GM12878 (cell line): Measurements from ENCODE around the gene GUK1.

Experiments used
- CBFB ChIP-seq: IDR thresholded peaks from 2 replicates; pipeline ENCODE4 v1.6.1; 2016; ENCODE audit warnings: antibody characterized with exemption, low read depth
- CTCF ChIP-seq, 3 experiments: IDR thresholded peaks in 2 of 3; conservative IDR thresholded peaks in 1 of 3; 2 replicates each; pipeline ENCODE4 v1.5.1; 2011; ENCODE audit warnings: low read depth in 3 of 3, low read length in 3 of 3, mild to moderate bottlenecking in 3 of 3, control low read depth in 2 of 3, moderate library complexity in 2 of 3, inconsistent platforms in 1 of 3, mixed read lengths in 1 of 3; ENCODE audit not compliant: control insufficient read depth in 2 of 3, insufficient read depth in 1 of 3; ENCODE audit errors: extremely low read depth in 1 of 3
- EGR1 ChIP-seq, 2 experiments: IDR thresholded peaks; 1 replicate in 1 of 2; 2 replicates in 1 of 2; pipeline ENCODE4 v1.6.1; 2011 to 2012; ENCODE audit warnings: low read depth in 2 of 2, low read length in 2 of 2, borderline replicate concordance in 1 of 2, mild to moderate bottlenecking in 1 of 2, moderate library complexity in 1 of 2
- EZH2 ChIP-seq: IDR thresholded peaks from 2 replicates; pipeline ENCODE4 v1.6.1; 2012; ENCODE audit warnings: low read depth, mild to moderate bottlenecking, control low read depth, inconsistent platforms, low read length, borderline replicate concordance; ENCODE audit not compliant: control insufficient read depth
- RAD21 ChIP-seq: IDR thresholded peaks from 2 replicates; pipeline ENCODE4 v1.6.1; 2011; ENCODE audit warnings: mild to moderate bottlenecking, low read depth, low read length, moderate library complexity; ENCODE audit not compliant: insufficient read depth
- TAF1 ChIP-seq: IDR thresholded peaks from 2 replicates; pipeline ENCODE4 v1.6.1; 2011; ENCODE audit warnings: mild to moderate bottlenecking, low read depth, low read length, borderline replicate concordance
- TCF3 ChIP-seq: IDR thresholded peaks from 2 replicates; pipeline ENCODE4 v1.6.1; 2012; ENCODE audit warnings: low read depth, mild to moderate bottlenecking, low read length, borderline replicate concordance; ENCODE audit not compliant: insufficient read depth
- TCF7 ChIP-seq: IDR thresholded peaks from 2 replicates; pipeline ENCODE4 v1.6.1; 2014; ENCODE audit warnings: antibody characterized with exemption, borderline replicate concordance
- ZNF274 ChIP-seq: IDR thresholded peaks from one replicate; pipeline ENCODE4 v1.8.0; 2011; ENCODE audit not compliant: insufficient read length, insufficient read depth
- TF ChIP-seq, protein P1 (sequence below): fragments of 450-650 bp; formaldehyde crosslinking; IDR thresholded peaks from 2 replicates; pipeline ENCODE4 v1.5.0; 2022; ENCODE audit warnings: mild to moderate bottlenecking, missing genetic modification characterization

GRCh38 chr1:228131766-228132165, 8.3 kb upstream of the GUK1 start:
- TF ChIP-seq RAD21 = no peak
- no peak for TF ChIP-seq EGR1 (IDR thresholded peaks at IDR 0.05; ENCODE audit: borderline replicate concordance in 1 of 2, low read depth in 2 of 2, low read length in 2 of 2)
- TF ChIP-seq CTCF (IDR thresholded peaks at IDR 0.05 in 2 of 3, conservative IDR thresholded peaks at IDR 0.05 in 1 of 3; ENCODE audit: control insufficient read depth in 2 of 3, extremely low read depth in 1 of 3, insufficient read depth in 1 of 3, low read depth in 3 of 3, low read length in 3 of 3) = no peak
- TF ChIP-seq EZH2 = no peak
- TF ChIP-seq TCF3 = no peak
- TF ChIP-seq ZNF274 = no peak
- TF ChIP-seq TAF1 = no peak
- no peak for TF ChIP-seq CBFB
- TF ChIP-seq, protein P1, sequence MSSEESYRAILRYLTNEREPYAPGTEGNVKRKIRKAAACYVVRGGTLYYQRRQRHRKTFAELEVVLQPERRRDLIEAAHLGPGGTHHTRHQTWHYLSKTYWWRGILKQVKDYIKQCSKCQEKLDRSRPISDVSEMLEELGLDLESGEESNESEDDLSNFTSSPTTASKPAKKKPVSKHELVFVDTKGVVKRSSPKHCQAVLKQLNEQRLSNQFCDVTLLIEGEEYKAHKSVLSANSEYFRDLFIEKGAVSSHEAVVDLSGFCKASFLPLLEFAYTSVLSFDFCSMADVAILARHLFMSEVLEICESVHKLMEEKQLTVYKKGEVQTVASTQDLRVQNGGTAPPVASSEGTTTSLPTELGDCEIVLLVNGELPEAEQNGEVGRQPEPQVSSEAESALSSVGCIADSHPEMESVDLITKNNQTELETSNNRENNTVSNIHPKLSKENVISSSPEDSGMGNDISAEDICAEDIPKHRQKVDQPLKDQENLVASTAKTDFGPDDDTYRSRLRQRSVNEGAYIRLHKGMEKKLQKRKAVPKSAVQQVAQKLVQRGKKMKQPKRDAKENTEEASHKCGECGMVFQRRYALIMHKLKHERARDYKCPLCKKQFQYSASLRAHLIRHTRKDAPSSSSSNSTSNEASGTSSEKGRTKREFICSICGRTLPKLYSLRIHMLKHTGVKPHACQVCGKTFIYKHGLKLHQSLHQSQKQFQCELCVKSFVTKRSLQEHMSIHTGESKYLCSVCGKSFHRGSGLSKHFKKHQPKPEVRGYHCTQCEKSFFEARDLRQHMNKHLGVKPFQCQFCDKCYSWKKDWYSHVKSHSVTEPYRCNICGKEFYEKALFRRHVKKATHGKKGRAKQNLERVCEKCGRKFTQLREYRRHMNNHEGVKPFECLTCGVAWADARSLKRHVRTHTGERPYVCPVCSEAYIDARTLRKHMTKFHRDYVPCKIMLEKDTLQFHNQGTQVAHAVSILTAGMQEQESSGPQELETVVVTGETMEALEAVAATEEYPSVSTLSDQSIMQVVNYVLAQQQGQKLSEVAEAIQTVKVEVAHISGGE (CRISPR knock-in tag) = no peak
- TF ChIP-seq TCF7 = no peak
